ENCODE measurements around the gene CCL18. TPM values are rescaled to one million over a fixed set of nuclear protein-coding genes. Genes with fewer than 3 reads are reported as not detected.

Gene CCL18
- total and polyA plus RNA-seq, 2 donors (not counting 1 experiment from before 2014, with no cell fraction given), result not detected

DNA sequence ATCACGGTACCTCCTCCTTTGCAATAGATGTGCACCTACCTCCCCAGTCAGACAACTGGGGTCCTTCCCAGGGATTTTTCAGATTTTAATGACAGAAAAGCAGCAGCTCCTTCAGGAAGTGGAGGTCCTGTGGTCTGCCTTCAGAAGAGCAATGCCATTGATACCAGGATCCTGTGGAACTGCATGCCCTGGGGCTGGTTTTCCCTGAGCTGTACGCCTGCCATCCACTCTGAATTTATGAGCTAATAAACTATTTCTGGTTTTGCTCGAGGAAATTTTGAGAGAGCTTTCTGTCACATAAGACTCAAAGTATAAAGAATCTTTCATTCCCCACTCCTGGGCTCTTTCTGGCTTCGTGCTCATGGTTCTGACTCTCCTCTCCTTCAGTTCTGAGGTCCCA is 36.3 kb upstream of the CCL18 start:
- Histone ChIP-seq H3K4me3 (ENCODE audit: control extremely low read depth in 1 of 5, extremely low read depth in 1 of 5, insufficient read depth in 1 of 5, low read depth in 2 of 5, low read length in 4 of 5) (no peak overlapping the region), H3K27me3 (replicated peaks in 1 of 4; ENCODE audit: control extremely low read depth in 1 of 4, control insufficient read depth in 3 of 4, insufficient read depth in 4 of 4, low read length in 3 of 4) (peaks cover 0 to 13% (median 5%) of the 10 kb centered on the region in 4 experiments), H3K27ac (ENCODE audit: low read length in 2 of 2) (no peak overlapping the region), H3K9me3 (ENCODE audit: control extremely low read depth in 1 of 3, control insufficient read depth in 2 of 3, insufficient read depth in 1 of 3, low read length in 2 of 3) (peaks cover 0 to 9% (median 0%) of the 10 kb centered on the region in 3 donors), H3K4me2 (replicated peaks; ENCODE audit: low read depth, low read length, poor library complexity, severe bottlenecking) (no peak overlapping the region), H3K79me2 (ENCODE audit: control insufficient read depth, insufficient read depth, low read length) (no peaks in the 10 kb centered on the region), H4K20me1 (ENCODE audit: control insufficient read depth, insufficient read depth, low read length, poor library complexity, severe bottlenecking) (no peaks in the 10 kb centered on the region), H2AFZ (ENCODE audit: insufficient read depth, low read depth, low read length, poor library complexity, severe bottlenecking) (no peak overlapping the region), H3K36me3 (replicated peaks in 1 of 2; ENCODE audit: control extremely low read depth in 1 of 2, control insufficient read depth in 1 of 2, extremely low read depth in 1 of 2, insufficient read depth in 2 of 2, low read length in 1 of 2) (no peaks in the 10 kb centered on the region), H3K9ac (ENCODE audit: low read length) (no peak overlapping the region), H3K4me1 (ENCODE audit: control insufficient read depth in 2 of 2, insufficient read depth in 2 of 2, low read length in 2 of 2) (no peaks in the 10 kb centered on the region)
- 70% methylated on average over 3 of the region's 4 CpGs for WGBS (ENCODE audit: insufficient coverage)
- Mint-ChIP-seq H3K4me3 (no peak overlapping the region), H3K4me1 (no peaks in the 10 kb centered on the region), H3K27me3 (peaks cover 41% of the 10 kb centered on the region), H3K27ac (no peak overlapping the region), H3K9me3 (ENCODE audit: insufficient read depth) (no peaks in the 10 kb centered on the region)
- TF ChIP-seq, protein P1, sequence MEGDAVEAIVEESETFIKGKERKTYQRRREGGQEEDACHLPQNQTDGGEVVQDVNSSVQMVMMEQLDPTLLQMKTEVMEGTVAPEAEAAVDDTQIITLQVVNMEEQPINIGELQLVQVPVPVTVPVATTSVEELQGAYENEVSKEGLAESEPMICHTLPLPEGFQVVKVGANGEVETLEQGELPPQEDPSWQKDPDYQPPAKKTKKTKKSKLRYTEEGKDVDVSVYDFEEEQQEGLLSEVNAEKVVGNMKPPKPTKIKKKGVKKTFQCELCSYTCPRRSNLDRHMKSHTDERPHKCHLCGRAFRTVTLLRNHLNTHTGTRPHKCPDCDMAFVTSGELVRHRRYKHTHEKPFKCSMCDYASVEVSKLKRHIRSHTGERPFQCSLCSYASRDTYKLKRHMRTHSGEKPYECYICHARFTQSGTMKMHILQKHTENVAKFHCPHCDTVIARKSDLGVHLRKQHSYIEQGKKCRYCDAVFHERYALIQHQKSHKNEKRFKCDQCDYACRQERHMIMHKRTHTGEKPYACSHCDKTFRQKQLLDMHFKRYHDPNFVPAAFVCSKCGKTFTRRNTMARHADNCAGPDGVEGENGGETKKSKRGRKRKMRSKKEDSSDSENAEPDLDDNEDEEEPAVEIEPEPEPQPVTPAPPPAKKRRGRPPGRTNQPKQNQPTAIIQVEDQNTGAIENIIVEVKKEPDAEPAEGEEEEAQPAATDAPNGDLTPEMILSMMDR (IDR thresholded peaks at IDR 0.05), result no peak
- no peak for TF ChIP-seq EZH2 (IDR thresholded peaks at IDR 0.05; ENCODE audit: borderline replicate concordance, insufficient read depth, low read depth, low read length, poor library complexity, severe bottlenecking)
- CTCF ChIA-PET, result interaction anchor here (0.6 kb wide), 1 partner anchor 34 kb away, joined by 3 read pairs; no protein-coding TSS in a partner anchor
- DNase-seq (no peak), ATAC-seq (ENCODE audit: low read depth) (no peak)
- POLR2A ChIA-PET, result no interaction called here
- intact Hi-C loops (cut with micrococcal nuclease), result no loop called here

DNA sequence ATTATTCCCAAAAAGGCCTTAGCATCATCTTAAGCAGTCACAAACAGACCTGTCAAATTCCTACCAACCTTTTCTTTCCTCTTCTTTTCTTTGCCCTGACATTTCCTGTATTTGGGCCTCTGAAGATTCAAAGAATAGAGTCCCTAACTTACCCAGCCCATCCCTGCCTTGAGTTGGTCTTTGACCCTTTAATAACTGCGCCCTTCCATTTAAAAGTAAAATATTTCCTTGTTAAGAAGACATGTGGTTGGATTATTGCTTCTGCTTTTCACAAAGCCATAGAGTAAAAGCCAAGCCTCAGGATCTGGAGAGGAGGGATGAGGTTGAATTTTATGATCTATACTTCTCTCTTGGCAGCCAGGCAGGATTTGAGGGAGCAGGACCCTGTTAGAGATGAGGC is 33.1 kb upstream of the CCL18 start:
- no peak overlapping the region for H3K4me2 ChIP-seq (replicated peaks; ENCODE audit: low read depth, low read length, poor library complexity, severe bottlenecking)
- no peak for TF ChIP-seq EZH2 (IDR thresholded peaks at IDR 0.05; ENCODE audit: borderline replicate concordance, insufficient read depth, low read depth, low read length, poor library complexity, severe bottlenecking)
- TF ChIP-seq, protein P1 (IDR thresholded peaks at IDR 0.05), result no peak
- POLR2A ChIA-PET, result no interaction called here
- no peak overlapping the region for H3K9ac ChIP-seq (ENCODE audit: low read length)
- H3K36me3 ChIP-seq (replicated peaks in 1 of 2; ENCODE audit: control extremely low read depth in 1 of 2, control insufficient read depth in 1 of 2, extremely low read depth in 1 of 2, insufficient read depth in 2 of 2, low read length in 1 of 2), result no peaks in the 10 kb centered on the region
- Mint-ChIP-seq H3K27ac (no peak overlapping the region), H3K27me3 (peaks cover 39% of the 10 kb centered on the region), H3K4me3 (no peak overlapping the region), H3K4me1 (peaks cover 16% of the 10 kb centered on the region), H3K9me3 (ENCODE audit: insufficient read depth) (no peaks in the 10 kb centered on the region)
- no peaks in the 10 kb centered on the region for H4K20me1 ChIP-seq (ENCODE audit: control insufficient read depth, insufficient read depth, low read length, poor library complexity, severe bottlenecking)
- no peaks in the 10 kb centered on the region for H3K9me3 ChIP-seq (ENCODE audit: control extremely low read depth in 1 of 3, control insufficient read depth in 2 of 3, insufficient read depth in 1 of 3, low read length in 2 of 3)
- H3K4me3 ChIP-seq (ENCODE audit: control extremely low read depth in 1 of 5, extremely low read depth in 1 of 5, insufficient read depth in 1 of 5, low read depth in 2 of 5, low read length in 4 of 5), result no peak overlapping the region
- no peak overlapping the region for H2AFZ ChIP-seq (ENCODE audit: insufficient read depth, low read depth, low read length, poor library complexity, severe bottlenecking)
- ATAC-seq (ENCODE audit: low read depth) (no peak), DNase-seq (no peak)
- no peak overlapping the region for H3K27ac ChIP-seq (ENCODE audit: low read length in 2 of 2)
- CTCF ChIA-PET, result interaction anchor here (1.4 kb wide), 1 partner anchor 41 kb away, joined by 4 read pairs; no protein-coding TSS in a partner anchor
- peaks cover 13 to 14% of the 10 kb centered on the region in 2 donors for H3K4me1 ChIP-seq (ENCODE audit: control insufficient read depth in 2 of 2, insufficient read depth in 2 of 2, low read length in 2 of 2)
- intact Hi-C loops (cut with micrococcal nuclease), result no loop called here
- peaks cover 0 to 12% (median 3%) of the 10 kb centered on the region in 4 experiments for H3K27me3 ChIP-seq (replicated peaks in 1 of 4; ENCODE audit: control extremely low read depth in 1 of 4, control insufficient read depth in 3 of 4, insufficient read depth in 4 of 4, low read length in 3 of 4)
- no peaks in the 10 kb centered on the region for H3K79me2 ChIP-seq (ENCODE audit: control insufficient read depth, insufficient read depth, low read length)
- WGBS (ENCODE audit: insufficient coverage), result no CpG with 5 or more reads among the region's 1 CpG

Data from B cell (primary cell).